Sigmoid colon (tissue), 7 donors: ENCODE data around the gene GINS2. TPM values are rescaled to one million over a fixed set of nuclear protein-coding genes. Genes with fewer than 3 reads are reported as not detected.

Source experiments
- DNase-seq: peaks from one replicate; pipeline ENCODE4 v3.0.0-alpha.2; 2019
- H3K27ac ChIP-seq, 4 donors: fragments of 200-600 bp; sonication (generic); one replicate each; pipeline ENCODE4 v1.5.1; 2016 to 2019; ENCODE audit warnings: mild to moderate bottlenecking in 1 of 4
- H3K27me3 ChIP-seq, 3 donors: fragments of 200-600 bp; sonication (generic); one replicate each; pipeline ENCODE4 v1.5.1; 2019; ENCODE audit warnings: mild to moderate bottlenecking in 1 of 3
- H3K36me3 ChIP-seq, 4 donors: fragments of 200-600 bp; sonication (generic); one replicate each; pipeline ENCODE4 v1.5.1; 2016 to 2019
- H3K4me1 ChIP-seq, 4 donors: fragments of 200-600 bp; sonication (generic); one replicate each; pipeline ENCODE4 v1.5.1; 2017 to 2019
- H3K4me3 ChIP-seq, 4 donors: fragments of 200-600 bp; sonication (generic); one replicate each; pipeline ENCODE4 v1.5.1; 2017 to 2019; ENCODE audit warnings: mild to moderate bottlenecking in 2 of 4, moderate library complexity in 1 of 4
- H3K9me3 ChIP-seq, 4 donors: fragments of 200-600 bp in 3 of 4; sonication (generic) in 3 of 4; one replicate each; pipeline versions ENCODE4 v1.5.1 to v1.6.1; 2013 to 2019
- EP300 ChIP-seq, 4 donors: sonication (generic); formaldehyde crosslinking; IDR thresholded peaks; one replicate each; pipeline ENCODE4 v1.6.1; 2017; ENCODE audit warnings: antibody characterized with exemption in 4 of 4
- POLR2A ChIP-seq, 2 donors: fragments of 450-650 bp; IDR thresholded peaks; one replicate each; pipeline ENCODE4 v1.6.1; 2016; ENCODE audit warnings: antibody characterized with exemption in 2 of 2, mild to moderate bottlenecking in 2 of 2, moderate library complexity in 2 of 2
- POLR2AphosphoS5 ChIP-seq, 4 donors: sonication (generic); formaldehyde crosslinking; IDR thresholded peaks; one replicate each; pipeline ENCODE4 v1.6.1; 2017; ENCODE audit warnings: antibody characterized with exemption in 4 of 4
- WGBS, 2 donors: extraction: QIAGEN DNeasy Blood & Tissue Kit; methylation state at CpG; one replicate each; pipeline ENCODE4 v1.1.7; 2013; 5-methylcytosine and 5-hydroxymethylcytosine counted together
- intact Hi-C: fragments of 100-400 bp; cut with DNase I; formaldehyde crosslinking; loops from one replicate; pipeline ENCODE4 v1.15.1; 2023
- polyA plus RNA-seq, 3 donors: library from polyadenylated mRNA; stranded (reverse); fragments of 200-250 nt; gene quantifications; one replicate each; pipeline ENCODE4 v1.2.3, GENCODE V29; 2013
- total RNA-seq, 4 donors: library from RNA; depleted of rRNA; stranded (reverse); fragments of >200 nt; gene quantifications; one replicate each; pipeline ENCODE4 v1.1.0, GENCODE V29; 2016
- TF ChIP-seq, protein P1 (sequence below), 4 experiments: fragments of 450-650 bp in 3 of 4; fragments of 200-600 bp in 1 of 4; IDR thresholded peaks; one replicate each; pipeline ENCODE4 v1.5.1; 2016 to 2019; ENCODE audit warnings: antibody characterized with exemption in 4 of 4, mild to moderate bottlenecking in 3 of 4, moderate library complexity in 2 of 4
- donor health status: healthy with polysubstance abuse.
- donor health status: Bipolar disorder and iron deficiency.
- donor health status: healthy.

GINS2 gene
- total and polyA plus RNA-seq, 7 donors = 0.16 to 9.6 (median 1.2) TPM; not detected in 1

DNA sequence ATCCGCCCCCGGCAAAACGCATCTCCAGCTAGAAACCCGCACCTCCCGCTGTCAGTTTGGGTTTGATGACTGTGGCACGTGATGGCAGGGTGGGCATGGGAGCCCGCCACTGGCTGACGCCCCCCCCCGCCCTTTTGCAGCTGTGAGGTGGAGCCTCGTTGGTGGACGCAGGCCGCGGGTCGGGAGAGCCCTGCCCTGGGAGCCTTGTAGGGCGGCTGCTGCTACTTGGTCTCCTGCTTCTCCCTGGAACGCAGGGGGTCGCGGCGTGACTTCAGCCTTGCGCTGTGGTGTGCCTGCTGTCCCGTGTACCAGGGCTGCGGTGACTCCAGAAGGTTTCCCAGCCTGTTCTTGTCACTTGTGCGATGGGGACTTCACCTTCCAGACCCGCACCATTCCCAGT, 47.4 kb downstream of the GINS2 start:
- H3K4me1 ChIP-seq = peaks cover 0 to 75% (median 52%) of the 10 kb centered on the region in 4 donors
- H3K27me3 ChIP-seq = no peaks in the 10 kb centered on the region
- no peak for DNase-seq
- H3K36me3 ChIP-seq = no peaks in the 10 kb centered on the region
- 77 to 87% methylated on average over 24 of the region's 24 CpGs for WGBS, 2 donors
- H3K27ac ChIP-seq = peak overlapping the region in 3 of 4 donors; percentile 49 to 74 (median 61)
- no peak overlapping the region for H3K4me3 ChIP-seq
- no peaks in the 10 kb centered on the region for H3K9me3 ChIP-seq
- TF ChIP-seq EP300 (IDR thresholded peaks at IDR 0.05) = no peak
- TF ChIP-seq POLR2A (IDR thresholded peaks at IDR 0.05) = no peak
- TF ChIP-seq POLR2AphosphoS5 (IDR thresholded peaks at IDR 0.05) = no peak
- TF ChIP-seq, protein P1, sequence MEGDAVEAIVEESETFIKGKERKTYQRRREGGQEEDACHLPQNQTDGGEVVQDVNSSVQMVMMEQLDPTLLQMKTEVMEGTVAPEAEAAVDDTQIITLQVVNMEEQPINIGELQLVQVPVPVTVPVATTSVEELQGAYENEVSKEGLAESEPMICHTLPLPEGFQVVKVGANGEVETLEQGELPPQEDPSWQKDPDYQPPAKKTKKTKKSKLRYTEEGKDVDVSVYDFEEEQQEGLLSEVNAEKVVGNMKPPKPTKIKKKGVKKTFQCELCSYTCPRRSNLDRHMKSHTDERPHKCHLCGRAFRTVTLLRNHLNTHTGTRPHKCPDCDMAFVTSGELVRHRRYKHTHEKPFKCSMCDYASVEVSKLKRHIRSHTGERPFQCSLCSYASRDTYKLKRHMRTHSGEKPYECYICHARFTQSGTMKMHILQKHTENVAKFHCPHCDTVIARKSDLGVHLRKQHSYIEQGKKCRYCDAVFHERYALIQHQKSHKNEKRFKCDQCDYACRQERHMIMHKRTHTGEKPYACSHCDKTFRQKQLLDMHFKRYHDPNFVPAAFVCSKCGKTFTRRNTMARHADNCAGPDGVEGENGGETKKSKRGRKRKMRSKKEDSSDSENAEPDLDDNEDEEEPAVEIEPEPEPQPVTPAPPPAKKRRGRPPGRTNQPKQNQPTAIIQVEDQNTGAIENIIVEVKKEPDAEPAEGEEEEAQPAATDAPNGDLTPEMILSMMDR (IDR thresholded peaks at IDR 0.05) = no peak
- intact Hi-C loops = no loop called here

DNA sequence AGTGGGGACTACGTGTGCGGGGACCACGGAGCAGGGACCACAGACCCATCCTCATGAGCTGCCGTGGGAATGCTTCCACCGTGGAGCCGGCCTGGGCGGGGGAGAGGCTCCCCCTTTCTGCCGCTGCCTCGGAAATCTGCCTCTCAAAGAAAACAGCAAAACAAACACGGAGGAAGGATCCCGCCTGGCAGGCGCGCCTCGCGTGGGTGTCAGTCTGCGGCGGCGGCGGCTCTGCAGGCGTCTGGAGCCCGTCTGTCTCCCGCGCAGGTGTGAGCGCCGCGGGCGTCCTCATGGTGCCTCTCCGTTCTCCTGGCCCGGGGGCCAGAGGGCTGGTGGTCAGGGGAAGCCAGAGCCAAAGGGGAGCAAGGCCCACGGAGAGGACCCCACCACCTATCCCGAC, 48.2 kb downstream of the GINS2 start:
- Histone ChIP-seq H3K4me1 (peaks cover 0 to 75% (median 52%) of the 10 kb centered on the region in 4 donors), H3K36me3 (no peaks in the 10 kb centered on the region), H3K27ac (peak overlapping the region in 3 of 4 donors; percentile 61 to 74 (median 69)), H3K4me3 (no peak overlapping the region), H3K27me3 (no peaks in the 10 kb centered on the region), H3K9me3 (no peaks in the 10 kb centered on the region)
- DNase-seq = no peak
- TF ChIP-seq, protein P1 (IDR thresholded peaks at IDR 0.05) = no peak
- TF ChIP-seq EP300 (IDR thresholded peaks at IDR 0.05) (no peak), POLR2AphosphoS5 (IDR thresholded peaks at IDR 0.05) (no peak), POLR2A (IDR thresholded peaks at IDR 0.05) (no peak)
- intact Hi-C loops = no loop called here
- WGBS, 2 donors = 90 to 93% methylated on average over 31 of the region's 31 CpGs

DNA sequence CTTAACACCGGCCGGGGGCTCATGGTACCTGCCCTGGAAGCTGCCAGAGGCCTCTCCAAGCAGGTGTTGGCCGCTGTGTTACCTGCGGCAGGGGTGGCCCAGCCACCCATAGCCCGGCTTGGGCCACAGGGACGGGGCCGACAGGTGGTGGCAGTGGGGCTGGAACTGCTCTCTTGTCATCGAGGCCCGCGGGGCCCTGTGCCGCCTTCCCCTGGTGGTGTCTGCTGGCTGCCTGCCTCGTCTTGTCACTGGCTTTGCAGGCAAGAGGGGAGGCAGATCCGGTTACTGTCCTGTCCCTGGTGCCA, 48.5 kb downstream of the GINS2 start:
- Histone ChIP-seq H3K9me3 (no peaks in the 10 kb centered on the region), H3K36me3 (no peaks in the 10 kb centered on the region), H3K4me3 (no peak overlapping the region), H3K27ac (peak overlapping the region in 3 of 4 donors; percentile 61 to 74 (median 69)), H3K4me1 (peaks cover 0 to 75% (median 52%) of the 10 kb centered on the region in 4 donors), H3K27me3 (no peaks in the 10 kb centered on the region)
- no peak for DNase-seq
- 80 to 91% methylated on average over 13 of the region's 13 CpGs for WGBS, 2 donors
- intact Hi-C loops = no loop called here
- TF ChIP-seq, protein P1 (IDR thresholded peaks at IDR 0.05) = no peak

DNA sequence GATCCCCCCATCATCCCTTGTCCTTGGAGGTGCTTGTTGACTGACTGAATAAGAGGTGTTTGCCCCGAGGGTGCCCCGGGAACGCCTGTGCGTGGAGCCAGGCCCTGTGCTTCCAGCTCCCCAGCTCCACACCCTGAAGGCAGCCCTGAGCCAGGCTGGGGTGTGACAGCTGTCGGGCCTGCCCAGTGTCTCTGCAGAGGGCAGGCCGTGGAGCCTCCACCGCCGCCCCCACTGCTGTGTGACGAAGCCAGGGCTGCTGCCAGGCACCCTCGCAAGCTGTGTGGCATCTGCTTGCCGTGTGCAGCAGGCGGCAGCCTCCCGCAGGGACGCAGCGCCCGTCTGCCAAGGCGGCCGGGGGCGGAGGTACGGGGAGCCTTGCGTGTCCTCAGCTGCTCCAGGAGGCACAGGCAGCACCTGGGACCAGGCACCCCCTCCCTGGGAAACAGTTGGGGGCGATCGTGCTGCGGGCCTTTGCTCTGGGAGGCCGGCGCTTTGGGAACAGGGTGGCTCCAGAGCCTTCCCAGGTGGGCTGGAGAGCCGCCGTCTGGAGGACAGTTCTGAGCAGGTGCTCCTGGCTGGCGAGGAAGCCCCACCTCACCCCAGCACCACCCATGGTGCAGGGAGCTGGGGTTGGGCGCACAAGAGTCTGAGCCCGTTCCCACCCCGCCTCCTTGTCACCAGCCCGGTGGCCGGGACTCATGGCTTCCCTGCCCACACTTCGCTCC, 49.1 kb downstream of the GINS2 start:
- peak overlapping the region in 3 of 4 donors; percentile 61 to 74 (median 69) for H3K27ac ChIP-seq
- intact Hi-C loops = no loop called here
- H3K4me1 ChIP-seq = peaks cover 0 to 75% (median 52%) of the 10 kb centered on the region in 4 donors

More for the DNA sequence above, 49.1 kb downstream of the GINS2 start:
- Histone ChIP-seq H3K4me3 (no peak overlapping the region), H3K27me3 (no peaks in the 10 kb centered on the region), H3K9me3 (no peaks in the 10 kb centered on the region), H3K36me3 (no peaks in the 10 kb centered on the region)
- DNase-seq = peak; percentile 91
- WGBS, 2 donors = 58 to 83% methylated on average over 35 of the region's 35 CpGs
- TF ChIP-seq, protein P1 (IDR thresholded peaks at IDR 0.05) = no peak
- TF ChIP-seq POLR2AphosphoS5 (IDR thresholded peaks at IDR 0.05) (peak in 3 of 4 donors; percentile 40 to 52 (median 44)), POLR2A (IDR thresholded peaks at IDR 0.05) (no peak), EP300 (IDR thresholded peaks at IDR 0.05) (peak in 1 of 4 donors; percentile 14)
